ENCODE data around the gene AKAP5. TPM values are rescaled to one million over a fixed set of nuclear protein-coding genes. Genes with fewer than 3 reads are reported as not detected.

The AKAP5 gene
- polyA plus RNA-seq, 1 of the 3 experiments (the other 2 are of a cell fraction): 0.28 TPM

- TF ChIP-seq TCF12 (IDR thresholded peaks at IDR 0.05) (peak; percentile 64), CTCF (IDR thresholded peaks at IDR 0.05) (no peak; the same call in 1 of the 2 replicates), JUND (IDR thresholded peaks at IDR 0.05) (0 out of 2 replicates have a peak, but pooled peaks have one; percentile 5)
- TF ChIP-seq, protein P1, sequence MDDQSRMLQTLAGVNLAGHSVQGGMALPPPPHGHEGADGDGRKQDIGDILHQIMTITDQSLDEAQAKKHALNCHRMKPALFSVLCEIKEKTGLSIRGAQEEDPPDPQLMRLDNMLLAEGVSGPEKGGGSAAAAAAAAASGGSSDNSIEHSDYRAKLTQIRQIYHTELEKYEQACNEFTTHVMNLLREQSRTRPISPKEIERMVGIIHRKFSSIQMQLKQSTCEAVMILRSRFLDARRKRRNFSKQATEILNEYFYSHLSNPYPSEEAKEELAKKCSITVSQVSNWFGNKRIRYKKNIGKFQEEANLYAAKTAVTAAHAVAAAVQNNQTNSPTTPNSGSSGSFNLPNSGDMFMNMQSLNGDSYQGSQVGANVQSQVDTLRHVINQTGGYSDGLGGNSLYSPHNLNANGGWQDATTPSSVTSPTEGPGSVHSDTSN (IDR thresholded peaks at IDR 0.05): peak; percentile 73
Observed at GRCh38 chr14:64501411-64502171, 36.3 kb downstream of the AKAP5 start (continued).

DNA sequence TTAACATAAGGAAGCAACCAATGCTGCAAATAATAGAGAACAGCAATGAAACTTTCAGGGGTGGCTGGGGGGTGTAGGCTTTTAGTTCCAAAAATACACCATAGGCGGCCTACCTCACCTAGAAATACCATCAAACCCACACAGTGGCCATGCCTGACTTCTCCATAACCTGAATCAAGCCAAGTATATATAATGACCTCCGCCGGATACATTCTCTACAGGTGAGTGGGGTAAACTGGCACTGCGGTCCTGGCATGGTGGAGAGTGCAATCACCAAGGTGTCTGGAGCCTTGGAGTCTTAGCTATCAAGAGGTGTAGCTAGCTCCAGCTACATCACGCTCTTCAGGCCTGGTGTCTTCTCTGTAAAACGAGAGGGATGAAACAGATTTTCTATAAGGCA is 37.2 kb downstream of the AKAP5 start:
- peaks cover 2 to 6% of the 10 kb centered on the region in 2 experiments for H3K36me3 ChIP-seq (replicated peaks in 1 of 2; ENCODE audit: control insufficient read depth in 1 of 2, insufficient read depth in 2 of 2, low read length in 1 of 2)
- H3K27ac ChIP-seq (ENCODE audit: low read depth in 2 of 2, low read length in 1 of 2): peak overlapping the region; percentile 95 to 99
- DNase-seq: no peak
- peak overlapping the region; percentile 98 for H3K4me2 ChIP-seq
- H3K9ac ChIP-seq: peak overlapping the region; percentile 97
- no peaks in the 10 kb centered on the region for H3K27me3 ChIP-seq (ENCODE audit: insufficient read depth)
- WGBS (ENCODE audit: low lambda C conversion rate): 41% methylated on average over 6 of the region's 6 CpGs
- peaks cover 79% of the 10 kb centered on the region for H3K79me2 ChIP-seq (ENCODE audit: insufficient read depth)
- H3K4me1 ChIP-seq (ENCODE audit: control insufficient read depth in 1 of 2, insufficient read depth in 2 of 2, low read depth in 1 of 2, low read length in 1 of 2): peaks cover 30 to 33% of the 10 kb centered on the region in 2 experiments
- ChIA-PET POLR2A (interaction anchor here (0.6 to 1.7 kb wide), 4 partner anchors 16 to 601 kb away, joined by 3 to 5 read pairs (median 4); partner anchors contain the start of genes AKAP5 and MTHFD1), CTCF (interaction anchor here (0.7 to 5.6 kb wide), 8 partner anchors 9 to 939 kb away, joined by 3 to 20 read pairs (median 6); no protein-coding TSS in a partner anchor)
- H3K9me2 ChIP-seq: no peaks in the 10 kb centered on the region
- no peak overlapping the region for H2AFZ ChIP-seq (ENCODE audit: low read depth)
- no peaks in the 10 kb centered on the region for H3K9me3 ChIP-seq
- H3K4me3 ChIP-seq (ENCODE audit: low read depth in 2 of 2, low read length in 1 of 2): peak overlapping the region; percentile 92
- TF ChIP-seq ELF1 (IDR thresholded peaks at IDR 0.05): no peak
- no peak for TF ChIP-seq JUND (IDR thresholded peaks at IDR 0.05)
- TF ChIP-seq CTCF (IDR thresholded peaks at IDR 0.05): no peak
- H4K20me1 ChIP-seq (ENCODE audit: insufficient read depth): peaks cover 23% of the 10 kb centered on the region
- H3F3A ChIP-seq (replicated peaks; ENCODE audit: insufficient read depth): peaks cover 26% of the 10 kb centered on the region

DNA sequence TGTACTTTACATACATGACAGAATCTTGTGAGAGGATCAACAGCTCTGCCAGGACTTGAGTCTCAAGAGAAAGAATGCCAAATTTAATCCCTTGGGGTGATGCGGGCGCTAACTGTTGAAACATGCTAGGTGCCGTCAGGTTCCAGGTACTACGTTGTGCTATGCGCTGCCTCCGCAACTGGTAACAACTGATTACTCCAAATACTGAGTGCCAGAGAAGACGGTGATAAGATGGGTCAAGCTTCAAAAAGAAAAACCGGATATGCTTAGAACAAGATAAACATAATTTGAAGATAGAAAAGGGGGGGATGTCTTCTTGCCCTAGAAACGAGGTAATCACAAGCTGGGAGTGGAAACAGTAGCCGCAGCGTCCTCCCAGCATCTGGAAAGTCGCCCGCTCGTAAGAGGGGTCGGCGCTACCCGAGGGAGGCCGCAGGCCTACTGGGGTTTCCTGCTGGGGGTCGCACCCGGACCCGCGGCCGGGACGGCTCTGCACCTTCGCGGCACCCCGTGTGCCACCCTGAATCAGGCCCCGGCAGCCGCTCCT is 37.7 kb downstream of the AKAP5 start:
- TF ChIP-seq ELF1 (IDR thresholded peaks at IDR 0.05): no peak
- no peak for TF ChIP-seq RFX5 (IDR thresholded peaks at IDR 0.05; ENCODE audit: low read length)
- TF ChIP-seq, protein P2, sequence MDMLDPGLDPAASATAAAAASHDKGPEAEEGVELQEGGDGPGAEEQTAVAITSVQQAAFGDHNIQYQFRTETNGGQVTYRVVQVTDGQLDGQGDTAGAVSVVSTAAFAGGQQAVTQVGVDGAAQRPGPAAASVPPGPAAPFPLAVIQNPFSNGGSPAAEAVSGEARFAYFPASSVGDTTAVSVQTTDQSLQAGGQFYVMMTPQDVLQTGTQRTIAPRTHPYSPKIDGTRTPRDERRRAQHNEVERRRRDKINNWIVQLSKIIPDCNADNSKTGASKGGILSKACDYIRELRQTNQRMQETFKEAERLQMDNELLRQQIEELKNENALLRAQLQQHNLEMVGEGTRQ (IDR thresholded peaks at IDR 0.05; ENCODE audit: borderline replicate concordance, low read depth, low read length): no peak
- TF ChIP-seq ZBTB33 (IDR thresholded peaks at IDR 0.05; ENCODE audit: borderline replicate concordance, low read depth): no peak
- TF ChIP-seq FOSL2 (IDR thresholded peaks at IDR 0.05; ENCODE audit: borderline replicate concordance, low read depth): no peak
- TF ChIP-seq FOXJ3 (CRISPR knock-in tag; IDR thresholded peaks at IDR 0.05): no peak
- 3% methylated on average over 18 of the region's 29 CpGs for WGBS (ENCODE audit: low lambda C conversion rate)
- ChIA-PET POLR2A (interaction anchor here (0.6 to 1.7 kb wide), 4 partner anchors 16 to 601 kb away, joined by 3 to 6 read pairs (median 4); partner anchors contain the start of gene AKAP5), CTCF (interaction anchor here (0.7 to 5.6 kb wide), 6 partner anchors 8 to 334 kb away, joined by 3 to 20 read pairs (median 8); no protein-coding TSS in a partner anchor)
- H3K4me1 ChIP-seq (ENCODE audit: control insufficient read depth in 1 of 2, insufficient read depth in 2 of 2, low read depth in 1 of 2, low read length in 1 of 2): peaks cover 34 to 37% of the 10 kb centered on the region in 2 experiments
- peaks cover 0 to 6% of the 10 kb centered on the region in 2 experiments for H3K36me3 ChIP-seq (replicated peaks in 1 of 2; ENCODE audit: control insufficient read depth in 1 of 2, insufficient read depth in 2 of 2, low read length in 1 of 2)
- H3K27me3 ChIP-seq (ENCODE audit: insufficient read depth): no peaks in the 10 kb centered on the region
- H3K9ac ChIP-seq: peak overlapping the region; percentile 97
- peaks cover 84% of the 10 kb centered on the region for H3K79me2 ChIP-seq (ENCODE audit: insufficient read depth)
- no peaks in the 10 kb centered on the region for H3K9me3 ChIP-seq
- H3K4me2 ChIP-seq: peak overlapping the region; percentile 98
- no peak for DNase-seq
- H3K27ac ChIP-seq (ENCODE audit: low read depth in 2 of 2, low read length in 1 of 2): peak overlapping the region; percentile 95 to 99
- H3F3A ChIP-seq (replicated peaks; ENCODE audit: insufficient read depth): peaks cover 26% of the 10 kb centered on the region
- peaks cover 28% of the 10 kb centered on the region for H4K20me1 ChIP-seq (ENCODE audit: insufficient read depth)
- no peaks in the 10 kb centered on the region for H3K9me2 ChIP-seq
- peak overlapping the region; percentile 87 for H2AFZ ChIP-seq (ENCODE audit: low read depth)
- peak overlapping the region; percentile 92 for H3K4me3 ChIP-seq (ENCODE audit: low read depth in 2 of 2, low read length in 1 of 2)
